AG09319 (cell line): ENCODE measurements around the gene OR2V2.
"Not testable (repeated sequence)": the region's sequence is repeated elsewhere in the genome, so short reads cannot be mapped to it uniquely, and the experiment has no call there.

ENCODE experiments used
- DNase-seq: peaks from one replicate; pipeline ENCODE4 v3.0.0-alpha.2; 2010; ENCODE audit warnings: low read depth; ENCODE audit errors: extremely low read depth
- CTCF ChIP-seq: IDR thresholded peaks from 2 replicates; pipeline ENCODE4 v1.5.1; 2011; ENCODE audit warnings: low read depth, mild to moderate bottlenecking, inconsistent platforms, low read length, moderate library complexity

Gene OR2V2

GRCh38 chr5:181105391-181106025 lies 41.9 kb upstream of the OR2V2 start:
- DNase-seq, result no peak
- no peak for TF ChIP-seq CTCF

GRCh38 chr5:181107699-181108098 lies 39.7 kb upstream of the OR2V2 start:
- TF ChIP-seq CTCF, result no peak
- DNase-seq, result no peak

GRCh38 chr5:181108578-181109165 lies 38.7 kb upstream of the OR2V2 start:
- TF ChIP-seq CTCF, result no peak
- no peak for DNase-seq

- no peak for DNase-seq
Measured at GRCh38 chr5:181109489-181110013, 37.8 kb upstream of the OR2V2 start.

GRCh38 chr5:181111010-181111409 lies 36.4 kb upstream of the OR2V2 start:
- TF ChIP-seq CTCF, result no peak
- DNase-seq, result no peak

More at GRCh38 chr5:181109489-181110013, 37.8 kb upstream of the OR2V2 start:
- no peak for TF ChIP-seq CTCF

GRCh38 chr5:181112476-181112875 lies 34.9 kb upstream of the OR2V2 start:
- DNase-seq, result no peak
- no peak for TF ChIP-seq CTCF

GRCh38 chr5:181113572-181113971 lies 33.8 kb upstream of the OR2V2 start:
- DNase-seq, result not testable (repeated sequence)
